AG09319 (cell line): ENCODE results near the gene CAVIN2.

Source experiments
- DNase-seq: peaks from one replicate; pipeline ENCODE4 v3.0.0-alpha.2; 2010; ENCODE audit warnings: low read depth; ENCODE audit errors: extremely low read depth
- TF ChIP-seq, protein P1 (sequence below): IDR thresholded peaks from 2 replicates; pipeline ENCODE4 v1.5.1; 2011; ENCODE audit warnings: low read depth, mild to moderate bottlenecking, inconsistent platforms, low read length, moderate library complexity

Gene CAVIN2

DNA sequence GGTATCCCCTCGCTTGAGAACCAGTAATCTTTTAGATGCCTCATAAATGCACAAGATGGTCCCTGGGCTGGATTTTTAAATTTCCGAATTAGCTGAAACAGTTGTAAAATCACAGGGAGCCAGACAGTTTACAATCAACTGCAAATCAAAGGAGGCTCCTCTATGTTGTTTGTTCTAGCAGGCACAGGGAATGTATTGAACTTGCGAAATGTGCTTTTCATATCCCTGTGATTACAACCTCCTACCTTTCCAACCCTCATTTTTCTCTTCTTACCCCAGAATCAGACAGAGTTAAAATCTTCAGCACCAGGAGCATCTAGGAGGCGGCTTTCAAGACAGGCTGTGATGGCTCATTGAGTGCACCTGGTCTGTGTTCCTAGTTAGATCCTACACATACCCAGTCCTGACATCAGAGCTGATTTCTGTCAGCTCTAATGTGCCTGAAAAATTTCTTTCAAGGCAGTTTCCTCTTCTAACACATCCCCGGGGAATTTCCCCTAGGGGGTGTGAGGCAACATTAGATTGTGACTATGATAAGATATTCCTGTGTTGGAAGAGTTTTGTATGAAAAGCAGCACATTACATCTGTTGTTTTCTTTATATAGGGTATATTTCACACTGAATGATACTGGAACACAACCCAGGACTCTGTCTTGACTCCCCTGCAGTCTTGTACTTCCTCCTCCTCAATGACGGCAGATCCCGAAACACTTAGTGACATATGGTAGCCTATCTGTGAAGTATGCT, 17.9 kb upstream of the CAVIN2 start:
- no peak for DNase-seq
- TF ChIP-seq, protein P1, sequence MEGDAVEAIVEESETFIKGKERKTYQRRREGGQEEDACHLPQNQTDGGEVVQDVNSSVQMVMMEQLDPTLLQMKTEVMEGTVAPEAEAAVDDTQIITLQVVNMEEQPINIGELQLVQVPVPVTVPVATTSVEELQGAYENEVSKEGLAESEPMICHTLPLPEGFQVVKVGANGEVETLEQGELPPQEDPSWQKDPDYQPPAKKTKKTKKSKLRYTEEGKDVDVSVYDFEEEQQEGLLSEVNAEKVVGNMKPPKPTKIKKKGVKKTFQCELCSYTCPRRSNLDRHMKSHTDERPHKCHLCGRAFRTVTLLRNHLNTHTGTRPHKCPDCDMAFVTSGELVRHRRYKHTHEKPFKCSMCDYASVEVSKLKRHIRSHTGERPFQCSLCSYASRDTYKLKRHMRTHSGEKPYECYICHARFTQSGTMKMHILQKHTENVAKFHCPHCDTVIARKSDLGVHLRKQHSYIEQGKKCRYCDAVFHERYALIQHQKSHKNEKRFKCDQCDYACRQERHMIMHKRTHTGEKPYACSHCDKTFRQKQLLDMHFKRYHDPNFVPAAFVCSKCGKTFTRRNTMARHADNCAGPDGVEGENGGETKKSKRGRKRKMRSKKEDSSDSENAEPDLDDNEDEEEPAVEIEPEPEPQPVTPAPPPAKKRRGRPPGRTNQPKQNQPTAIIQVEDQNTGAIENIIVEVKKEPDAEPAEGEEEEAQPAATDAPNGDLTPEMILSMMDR: no peak

DNA sequence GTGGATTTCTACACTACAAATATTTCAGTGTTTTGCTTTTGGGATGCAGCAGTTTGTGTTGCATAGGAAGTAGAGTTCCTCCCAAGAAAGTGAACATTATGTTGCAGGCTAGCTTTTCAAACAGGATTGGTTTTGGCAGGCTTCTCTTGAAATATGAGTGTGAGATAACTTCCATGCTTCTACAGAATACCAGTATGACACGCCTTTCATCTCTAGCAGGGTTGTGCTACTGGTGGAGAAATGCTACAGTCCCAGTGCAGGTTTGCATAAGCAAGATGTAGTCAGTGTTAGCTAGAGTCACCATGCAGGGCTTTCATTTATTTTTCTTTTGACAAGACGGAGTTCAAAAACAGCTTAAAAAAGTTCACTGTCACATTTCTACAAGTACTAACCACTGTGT, 17.1 kb upstream of the CAVIN2 start:
- DNase-seq: no peak
- TF ChIP-seq, protein P1: no peak

DNA sequence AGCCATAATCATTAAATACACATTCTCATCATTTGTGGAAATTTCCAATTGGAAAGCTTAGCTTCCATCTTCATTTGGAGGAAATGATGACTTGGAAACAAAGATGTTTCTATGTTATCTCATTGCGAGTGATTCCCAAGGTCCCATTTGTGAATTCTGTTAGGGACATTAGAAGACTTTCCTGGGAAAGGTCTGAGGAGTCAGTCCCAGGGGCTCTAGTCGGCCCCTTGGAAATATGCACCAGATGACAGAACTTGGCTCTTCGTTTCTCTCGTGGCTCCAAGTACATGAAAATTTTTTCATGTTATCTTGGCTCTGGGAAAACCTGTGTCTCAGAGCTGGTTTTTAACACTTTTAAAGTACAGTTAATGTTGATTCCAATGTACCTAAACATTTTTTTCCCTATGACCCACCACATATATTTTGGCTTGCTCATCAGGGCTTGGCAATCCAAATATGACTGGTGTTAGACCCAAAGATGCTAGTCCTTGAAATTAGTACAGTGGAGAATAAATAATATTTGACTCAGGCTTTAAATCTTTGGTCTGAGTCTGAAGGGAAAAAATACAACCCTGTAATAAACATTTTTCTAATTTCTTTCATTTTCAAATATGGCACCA, 15.4 kb upstream of the CAVIN2 start:
- TF ChIP-seq, protein P1: no peak
- no peak for DNase-seq

DNA sequence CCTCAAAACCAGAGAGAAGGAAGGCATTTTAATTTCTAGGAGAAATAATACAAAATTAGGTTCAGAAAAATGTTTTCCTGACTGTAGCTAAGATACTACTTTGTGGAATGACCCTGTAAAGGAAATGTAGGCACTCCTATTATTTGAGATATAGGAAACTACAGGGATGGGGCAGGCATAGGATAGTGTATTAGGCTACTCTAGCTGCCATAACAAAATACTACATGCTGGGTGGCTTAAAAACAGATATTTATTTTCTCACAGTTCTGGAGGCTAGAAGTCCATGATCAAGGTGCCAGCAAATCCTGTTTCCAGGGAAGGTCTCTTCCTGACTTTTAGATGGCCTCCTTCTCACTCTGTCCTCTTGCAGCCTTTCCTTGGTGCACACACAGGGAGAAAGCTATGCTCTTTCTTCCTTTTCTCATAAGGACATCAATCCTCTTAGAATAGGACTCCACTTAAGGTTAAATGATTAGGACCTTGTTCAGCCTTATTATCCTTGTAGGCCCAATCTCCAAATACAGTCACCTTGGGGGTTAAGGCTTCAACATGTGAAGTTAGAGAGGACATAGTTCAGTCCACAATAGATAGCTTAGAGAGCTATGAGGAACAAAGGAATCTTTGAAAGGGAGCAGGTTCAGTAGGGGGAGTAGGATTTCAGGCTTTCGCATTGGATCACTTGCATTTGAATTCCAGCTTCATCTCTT, 14.0 kb upstream of the CAVIN2 start:
- TF ChIP-seq, protein P1: no peak
- DNase-seq: no peak

DNA sequence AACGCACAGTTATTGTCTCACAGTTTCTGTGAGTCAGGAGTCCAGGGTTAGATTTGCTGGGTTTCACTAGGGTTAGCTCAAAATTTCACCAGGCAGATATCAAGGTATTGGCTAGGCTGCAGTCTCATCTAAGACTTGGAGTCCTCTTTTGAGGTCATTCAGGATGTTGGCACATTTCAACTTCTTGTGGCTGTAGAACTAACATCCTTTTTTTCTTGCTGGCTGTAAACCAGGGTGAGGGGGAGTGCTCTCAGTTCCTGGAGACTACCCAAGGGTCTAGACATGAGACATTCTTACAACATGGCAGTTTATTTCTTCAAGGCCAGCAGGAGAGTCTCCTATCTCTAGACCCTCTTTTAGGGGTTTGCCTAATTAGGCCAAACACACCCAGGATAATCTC, 12.8 kb upstream of the CAVIN2 start:
- TF ChIP-seq, protein P1: no peak
- no peak for DNase-seq

DNA sequence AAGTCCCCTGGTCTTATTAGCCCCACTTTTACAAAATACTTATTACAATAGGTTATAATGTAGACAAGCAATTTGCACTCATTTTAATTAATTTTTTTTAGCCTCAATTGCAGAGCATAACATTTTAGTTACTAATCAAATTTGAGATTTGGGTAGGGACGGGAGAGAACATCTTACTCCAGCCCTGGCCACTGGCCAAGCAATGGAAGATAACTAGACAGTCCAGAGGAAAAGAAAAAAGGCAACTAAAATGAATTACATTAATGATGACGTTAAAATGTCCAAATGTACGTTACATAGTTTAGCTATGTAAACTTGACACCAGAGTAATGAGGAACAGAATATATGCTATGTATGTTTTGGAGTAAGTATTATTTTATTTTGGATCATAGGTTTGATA, 11.0 kb upstream of the CAVIN2 start:
- DNase-seq: no peak
- TF ChIP-seq, protein P1: no peak

DNA sequence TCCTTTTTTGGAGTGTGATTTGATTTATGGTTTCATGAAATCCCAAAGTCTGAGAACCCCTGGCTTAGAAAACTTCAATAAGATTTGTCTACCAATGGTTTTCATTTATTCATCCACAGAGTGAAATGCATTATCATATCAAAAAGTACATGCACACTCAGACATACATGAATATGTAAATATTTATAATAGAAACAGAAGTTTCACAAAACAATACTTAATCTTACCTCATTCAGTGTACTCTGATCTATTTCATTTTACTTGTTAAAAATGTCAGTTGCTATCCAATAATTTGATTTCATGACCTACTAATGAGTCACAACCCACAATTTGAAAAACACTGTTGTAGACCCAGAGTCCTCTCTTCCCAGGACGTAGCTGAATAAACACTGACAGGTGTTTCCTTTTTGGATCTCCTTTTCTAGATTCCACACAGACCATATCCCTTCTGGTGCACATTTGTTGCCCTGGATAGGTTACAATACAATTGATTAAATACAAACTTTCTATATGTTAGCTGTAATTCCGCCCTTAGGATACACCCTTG, 10.4 kb upstream of the CAVIN2 start:
- TF ChIP-seq, protein P1: no peak
- DNase-seq: no peak
